Measurements from ENCODE around the gene TAF8. TPM values are rescaled to one million over a fixed set of nuclear protein-coding genes. Genes with fewer than 3 reads are reported as not detected.

Gene TAF8
- polyA plus RNA-seq, 1 of the 3 experiments (the other 2 are of a cell fraction) = 27.8 TPM

GRCh38 chr6:42086046-42087035 lies 36.0 kb downstream of the TAF8 start:
- Histone ChIP-seq H3K4me1 (ENCODE audit: control insufficient read depth in 1 of 2, insufficient read depth in 2 of 2, low read depth in 1 of 2, low read length in 1 of 2) (no peaks in the 10 kb centered on the region), H3K9me2 (no peaks in the 10 kb centered on the region), H3F3A (replicated peaks; ENCODE audit: insufficient read depth) (peaks cover 4% of the 10 kb centered on the region), H2AFZ (ENCODE audit: low read depth) (no peak overlapping the region), H3K4me2 (no peak overlapping the region), H3K27me3 (ENCODE audit: insufficient read depth) (no peaks in the 10 kb centered on the region), H3K9ac (no peak overlapping the region), H3K9me3 (no peaks in the 10 kb centered on the region), H3K27ac (ENCODE audit: low read depth in 2 of 2, low read length in 1 of 2) (no peak overlapping the region), H3K4me3 (ENCODE audit: low read depth in 2 of 2, low read length in 1 of 2) (no peak overlapping the region), H3K36me3 (replicated peaks in 1 of 2; ENCODE audit: control insufficient read depth in 1 of 2, insufficient read depth in 2 of 2, low read length in 1 of 2) (no peaks in the 10 kb centered on the region), H4K20me1 (ENCODE audit: insufficient read depth) (no peaks in the 10 kb centered on the region), H3K79me2 (ENCODE audit: insufficient read depth) (no peaks in the 10 kb centered on the region)
- 90% methylated on average over 15 of the region's 22 CpGs for WGBS (ENCODE audit: low lambda C conversion rate)
- DNase-seq = no peak
- CTCF ChIA-PET = interaction anchor here (1.1 to 18.1 kb wide), 9 partner anchors 10 to 464 kb away, joined by 3 to 159 read pairs (median 5); no protein-coding TSS in a partner anchor
- POLR2A ChIA-PET = no interaction called here
- TF ChIP-seq PBX3 (IDR thresholded peaks at IDR 0.05) = no peak
- TF ChIP-seq CTCF (IDR thresholded peaks at IDR 0.05) = peak; percentile 26; the same call in 1 of the 2 replicates

DNA sequence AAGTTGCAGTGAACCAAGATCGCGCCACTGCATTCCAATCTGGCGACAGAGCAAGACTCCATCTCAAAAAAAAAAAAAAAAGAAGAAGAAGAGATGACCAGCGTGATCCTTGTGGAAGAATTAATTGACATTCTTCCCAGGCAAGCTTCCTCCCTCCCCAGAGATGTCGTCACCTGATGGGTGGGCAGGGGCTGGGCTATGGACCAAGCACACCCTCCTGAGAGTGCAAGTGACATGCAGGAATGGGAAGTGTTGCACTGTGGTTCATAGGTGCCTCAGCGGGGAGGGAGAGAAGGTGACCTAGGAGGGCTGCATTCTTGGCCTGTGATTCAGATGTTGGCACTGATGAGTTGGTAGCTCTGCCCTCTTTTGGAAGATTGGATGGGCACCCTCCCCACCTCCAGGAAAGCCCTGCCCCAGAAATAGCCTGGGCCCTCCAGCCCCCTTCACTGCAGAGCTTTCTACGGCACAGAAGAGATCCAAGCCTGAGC lies 37.8 kb downstream of the TAF8 start:
- TF ChIP-seq YY1 (IDR thresholded peaks at IDR 0.05; ENCODE audit: low read depth) (no peak), JUND (IDR thresholded peaks at IDR 0.05) (peak; percentile 43), NFIC (IDR thresholded peaks at IDR 0.05; ENCODE audit: borderline replicate concordance) (peak; percentile 65)
- H3K27me3 ChIP-seq (ENCODE audit: insufficient read depth) = no peaks in the 10 kb centered on the region
- no peaks in the 10 kb centered on the region for H3K9me2 ChIP-seq
- H3K9ac ChIP-seq = no peak overlapping the region; the same call in 1 of the 2 replicates
- no peaks in the 10 kb centered on the region for H3K4me1 ChIP-seq (ENCODE audit: control insufficient read depth in 1 of 2, insufficient read depth in 2 of 2, low read depth in 1 of 2, low read length in 1 of 2)
- peaks cover 4% of the 10 kb centered on the region for H3F3A ChIP-seq (replicated peaks; ENCODE audit: insufficient read depth)
- no peaks in the 10 kb centered on the region for H3K79me2 ChIP-seq (ENCODE audit: insufficient read depth)
- ChIA-PET POLR2A (interaction anchor here (0.7 kb wide), 1 partner anchor 152 kb away, joined by 4 read pairs; no protein-coding TSS in a partner anchor), CTCF (interaction anchor here (0.9 to 18.1 kb wide), 3 partner anchors 12 to 459 kb away, joined by 3 to 159 read pairs (median 4); no protein-coding TSS in a partner anchor)
- no peak overlapping the region for H3K4me3 ChIP-seq (ENCODE audit: low read depth in 2 of 2, low read length in 1 of 2)
- no peaks in the 10 kb centered on the region for H3K36me3 ChIP-seq (replicated peaks in 1 of 2; ENCODE audit: control insufficient read depth in 1 of 2, insufficient read depth in 2 of 2, low read length in 1 of 2)
- H2AFZ ChIP-seq (ENCODE audit: low read depth) = peak overlapping the region; percentile 67; the same call in 1 of the 2 replicates
- no peaks in the 10 kb centered on the region for H3K9me3 ChIP-seq
- H3K4me2 ChIP-seq = peak overlapping the region; percentile 18; the same call in 1 of the 2 replicates
- 33% methylated on average over 5 of the region's 7 CpGs for WGBS (ENCODE audit: low lambda C conversion rate)
- no peak for DNase-seq
- no peaks in the 10 kb centered on the region for H4K20me1 ChIP-seq (ENCODE audit: insufficient read depth)
- peak overlapping the region in 1 of 2 experiments; percentile 36; a peak in 1 of 4 replicates for H3K27ac ChIP-seq (ENCODE audit: low read depth in 2 of 2, low read length in 1 of 2)

All from SK-N-SH (cell line).